ENCODE measurements around the gene NR2F1. TPM values are rescaled to one million over a fixed set of nuclear protein-coding genes. Genes with fewer than 3 reads are reported as not detected.

The NR2F1 gene
- total RNA-seq, 4 donors from 2014 or later: 2.1 to 28.1 (median 7.0) TPM

DNA sequence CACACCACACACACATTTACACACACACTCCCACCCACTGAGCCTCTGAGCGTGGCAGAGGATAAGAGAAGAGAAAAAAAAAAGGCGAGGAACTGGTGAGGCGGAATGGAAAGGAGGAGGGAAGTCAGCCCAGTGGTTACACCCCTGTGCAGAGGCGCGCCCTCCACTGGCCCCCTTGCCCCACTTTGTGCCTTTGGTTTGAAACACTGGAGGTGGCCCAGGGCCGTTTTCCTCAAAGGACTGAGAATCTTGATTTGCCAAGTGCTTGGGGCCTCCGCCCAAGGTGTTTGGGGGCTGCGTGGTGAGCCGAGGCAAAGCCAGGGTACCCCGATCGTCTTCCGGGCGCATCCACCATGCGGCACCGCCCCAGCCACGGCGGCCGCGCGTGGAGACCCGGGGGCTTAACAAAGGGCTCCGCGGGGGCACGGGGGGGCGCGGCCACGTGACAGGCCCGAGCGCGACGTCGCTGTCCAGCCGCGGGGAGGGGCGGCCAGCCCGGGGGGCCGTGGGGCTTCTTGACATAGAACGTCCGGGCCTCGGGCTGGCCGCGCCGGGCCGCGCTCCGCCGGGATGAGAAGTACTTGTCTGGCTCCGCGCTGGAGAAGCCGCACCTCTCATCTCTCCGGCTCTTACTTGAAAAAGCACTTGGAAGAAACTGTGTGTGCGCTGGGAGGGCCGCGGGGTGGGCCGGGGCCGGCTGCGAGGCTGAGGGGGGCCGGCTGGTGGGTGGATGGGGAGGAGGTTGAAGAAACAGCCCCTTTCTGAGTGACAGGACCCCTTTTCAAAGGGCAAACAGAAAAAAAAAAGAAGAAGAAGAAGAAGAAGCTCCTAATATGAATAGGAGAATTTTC is 21.0 kb downstream of the NR2F1 start:
- Histone ChIP-seq H3K27ac (no peak overlapping the region), H3K36me3 (no peaks in the 10 kb centered on the region), H3K4me3 (peak overlapping the region in 1 of 4 donors; percentile 24), H3K27me3 (peaks cover 0 to 48% of the 10 kb centered on the region in 2 donors), H3K4me1 (peaks cover 0 to 13% (median 2%) of the 10 kb centered on the region in 4 donors), H3K9me3 (no peaks in the 10 kb centered on the region)
- no peak for DNase-seq
- TF ChIP-seq, protein P1, sequence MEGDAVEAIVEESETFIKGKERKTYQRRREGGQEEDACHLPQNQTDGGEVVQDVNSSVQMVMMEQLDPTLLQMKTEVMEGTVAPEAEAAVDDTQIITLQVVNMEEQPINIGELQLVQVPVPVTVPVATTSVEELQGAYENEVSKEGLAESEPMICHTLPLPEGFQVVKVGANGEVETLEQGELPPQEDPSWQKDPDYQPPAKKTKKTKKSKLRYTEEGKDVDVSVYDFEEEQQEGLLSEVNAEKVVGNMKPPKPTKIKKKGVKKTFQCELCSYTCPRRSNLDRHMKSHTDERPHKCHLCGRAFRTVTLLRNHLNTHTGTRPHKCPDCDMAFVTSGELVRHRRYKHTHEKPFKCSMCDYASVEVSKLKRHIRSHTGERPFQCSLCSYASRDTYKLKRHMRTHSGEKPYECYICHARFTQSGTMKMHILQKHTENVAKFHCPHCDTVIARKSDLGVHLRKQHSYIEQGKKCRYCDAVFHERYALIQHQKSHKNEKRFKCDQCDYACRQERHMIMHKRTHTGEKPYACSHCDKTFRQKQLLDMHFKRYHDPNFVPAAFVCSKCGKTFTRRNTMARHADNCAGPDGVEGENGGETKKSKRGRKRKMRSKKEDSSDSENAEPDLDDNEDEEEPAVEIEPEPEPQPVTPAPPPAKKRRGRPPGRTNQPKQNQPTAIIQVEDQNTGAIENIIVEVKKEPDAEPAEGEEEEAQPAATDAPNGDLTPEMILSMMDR (IDR thresholded peaks at IDR 0.05): no peak
- TF ChIP-seq POLR2A (IDR thresholded peaks at IDR 0.05): no peak

DNA sequence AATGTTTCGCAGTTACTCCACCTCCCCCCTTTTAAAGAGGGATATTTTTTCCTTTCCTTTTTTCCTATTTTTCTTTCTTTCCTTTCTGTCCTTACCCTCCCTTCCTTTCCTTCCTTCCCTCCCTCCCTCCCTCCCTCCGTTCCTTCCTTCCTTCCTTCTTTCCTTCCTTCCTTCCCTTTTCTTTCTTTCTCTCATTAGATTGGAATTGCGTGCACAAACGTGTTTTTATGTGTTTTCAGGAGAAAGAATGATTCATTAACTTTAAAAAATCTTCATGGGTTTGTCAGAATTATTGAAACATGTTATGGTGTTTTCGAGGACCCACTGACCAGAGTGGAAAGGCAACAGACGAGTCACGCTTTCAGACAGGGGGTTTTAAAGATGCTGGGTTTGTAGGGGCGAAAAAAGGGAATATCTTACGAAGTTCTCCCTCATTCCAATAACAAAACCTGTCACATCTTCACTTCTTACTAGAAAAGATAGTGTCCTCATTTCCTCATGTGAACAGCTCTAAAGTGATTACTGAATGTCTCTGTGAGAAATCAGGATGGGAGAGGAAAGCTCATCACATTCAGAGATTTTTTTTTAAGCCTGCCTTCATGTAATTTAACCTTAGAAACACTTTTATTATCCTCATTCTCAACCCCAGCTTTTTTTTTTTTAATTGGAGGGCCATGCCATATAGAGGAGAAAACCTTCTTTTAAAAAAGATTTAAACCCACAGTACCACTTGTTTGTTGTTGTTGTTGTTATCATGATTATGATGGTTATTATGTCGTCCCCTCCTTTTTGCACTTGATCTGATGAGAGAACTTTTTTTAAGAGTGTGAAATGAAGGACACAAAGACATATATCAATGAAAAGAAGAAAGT is 21.9 kb downstream of the NR2F1 start:
- H3K27me3 ChIP-seq: peaks cover 0 to 43% of the 10 kb centered on the region in 2 donors
- H3K36me3 ChIP-seq: no peaks in the 10 kb centered on the region
- H3K9me3 ChIP-seq: no peaks in the 10 kb centered on the region
- no peak overlapping the region for H3K27ac ChIP-seq
- DNase-seq: no peak
- no peak overlapping the region for H3K4me3 ChIP-seq
- H3K4me1 ChIP-seq: peaks cover 0 to 13% (median 2%) of the 10 kb centered on the region in 4 donors
- TF ChIP-seq POLR2A (IDR thresholded peaks at IDR 0.05): no peak

DNA sequence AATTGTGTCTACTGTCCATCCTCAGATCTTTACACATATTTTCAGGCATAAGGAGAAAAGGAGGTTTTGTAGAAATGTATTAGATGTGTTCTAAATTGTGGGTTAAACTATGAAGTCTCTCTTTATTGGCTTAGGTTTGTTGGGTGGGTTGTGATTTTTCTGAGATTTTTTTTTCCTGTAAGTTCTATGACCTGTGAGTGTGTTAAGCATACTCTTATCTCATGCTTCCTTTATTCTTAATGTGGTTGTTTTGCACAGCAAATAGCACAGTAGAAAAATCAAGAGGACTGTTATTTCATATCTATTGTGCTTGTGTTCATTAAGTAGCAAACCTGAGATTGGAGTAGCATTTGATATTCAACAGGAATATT is 23.3 kb downstream of the NR2F1 start:
- Histone ChIP-seq H3K27ac (no peak overlapping the region), H3K27me3 (peaks cover 0 to 47% of the 10 kb centered on the region in 2 donors), H3K36me3 (no peaks in the 10 kb centered on the region), H3K4me3 (no peak overlapping the region), H3K9me3 (no peaks in the 10 kb centered on the region), H3K4me1 (peaks cover 0 to 13% (median 2%) of the 10 kb centered on the region in 4 donors)
- no peak for DNase-seq
- TF ChIP-seq, protein P1 (IDR thresholded peaks at IDR 0.05): no peak
- TF ChIP-seq POLR2A (IDR thresholded peaks at IDR 0.05): no peak

DNA sequence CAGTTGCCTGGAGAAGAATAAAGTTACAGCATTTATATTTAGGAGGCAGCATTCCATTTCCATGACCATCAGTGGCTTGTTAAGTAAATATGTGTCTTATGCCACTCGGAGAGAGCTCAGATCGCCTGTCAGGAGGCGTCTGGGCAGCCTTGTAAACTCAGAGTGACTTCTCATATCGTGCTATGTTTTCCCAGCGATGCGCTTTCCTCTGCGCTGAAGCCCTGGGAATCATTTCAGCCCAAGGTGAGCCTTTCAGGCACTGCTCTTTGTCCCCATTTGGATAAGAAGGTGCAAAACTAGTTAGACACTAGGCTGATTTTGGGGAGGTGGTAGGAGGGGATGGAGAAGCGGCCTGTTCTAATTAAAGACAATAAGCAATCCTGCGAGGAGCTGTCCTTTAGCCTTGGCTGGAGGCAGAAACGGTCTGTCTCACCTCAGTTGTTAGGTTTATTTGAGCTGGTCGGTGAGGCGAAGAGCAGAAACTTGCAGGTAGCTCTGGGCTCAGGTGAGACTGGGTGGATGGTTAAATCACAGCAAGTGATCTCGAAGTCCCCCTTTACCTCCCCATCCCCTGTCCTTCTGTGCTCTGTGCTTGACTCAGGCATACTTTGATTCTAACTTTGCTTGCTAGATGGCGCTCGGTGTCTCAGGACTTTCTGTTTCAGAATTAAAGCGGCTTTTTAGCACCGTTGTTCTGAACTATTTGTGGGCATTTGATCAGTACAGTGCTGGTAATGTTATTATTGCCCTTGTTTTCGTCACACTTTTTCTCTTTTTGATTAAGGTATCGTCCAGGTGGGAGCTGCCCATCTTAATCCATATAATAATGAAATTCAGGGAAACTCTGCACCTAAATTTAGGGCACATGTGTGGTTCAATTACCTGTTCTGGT is 24.6 kb downstream of the NR2F1 start:
- H3K27me3 ChIP-seq: peaks cover 0 to 49% of the 10 kb centered on the region in 2 donors
- no peak overlapping the region for H3K27ac ChIP-seq

DNA sequence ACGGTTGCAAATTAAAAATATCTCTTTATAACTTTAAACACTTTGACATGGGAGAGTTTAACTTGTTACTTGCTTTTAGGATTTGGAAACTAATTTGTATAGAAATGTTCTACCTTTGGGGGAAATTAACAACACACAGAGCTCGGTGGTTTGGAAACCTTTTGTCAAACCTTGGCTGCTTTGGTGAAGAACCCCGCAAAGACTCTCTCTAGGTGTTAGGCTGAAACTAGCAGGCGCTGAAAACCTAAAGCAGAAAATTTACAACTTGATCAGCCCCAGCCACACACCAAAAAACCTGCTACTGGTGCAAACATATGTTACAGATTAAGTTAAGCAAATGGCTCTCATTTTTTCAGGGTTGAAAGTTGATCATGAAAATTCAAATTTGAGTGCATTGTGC is 25.8 kb downstream of the NR2F1 start:
- peaks cover 0 to 16% (median 2%) of the 10 kb centered on the region in 4 donors for H3K4me1 ChIP-seq
- no peaks in the 10 kb centered on the region for H3K9me3 ChIP-seq
- H3K27ac ChIP-seq: no peak overlapping the region
- no peak overlapping the region for H3K4me3 ChIP-seq
- no peaks in the 10 kb centered on the region for H3K36me3 ChIP-seq
- peaks cover 0 to 47% of the 10 kb centered on the region in 2 donors for H3K27me3 ChIP-seq
- TF ChIP-seq, protein P1 (IDR thresholded peaks at IDR 0.05): no peak
- no peak for TF ChIP-seq POLR2A (IDR thresholded peaks at IDR 0.05)
- DNase-seq: no peak

More for the DNA sequence above, 24.6 kb downstream of the NR2F1 start:
- peaks cover 0 to 18% (median 2%) of the 10 kb centered on the region in 4 donors for H3K4me1 ChIP-seq
- no peaks in the 10 kb centered on the region for H3K36me3 ChIP-seq
- H3K9me3 ChIP-seq: no peaks in the 10 kb centered on the region
- no peak for TF ChIP-seq POLR2A (IDR thresholded peaks at IDR 0.05)
- TF ChIP-seq, protein P1 (IDR thresholded peaks at IDR 0.05): peak in 4 of 6 experiments; percentile 29 to 58 (median 54)
- DNase-seq: peak in 1 of 3 donors; percentile 73
- H3K4me3 ChIP-seq: no peak overlapping the region
